Fibroblast of pulmonary artery (primary cell): ENCODE measurements around the gene CDK19.

Source experiments
- DNase-seq: peaks from one replicate; pipeline ENCODE4 v3.0.0-alpha.2; 2010; ENCODE audit warnings: low read depth
- H3K4me3 ChIP-seq: replicated peaks from 2 replicates; pipeline ENCODE4 v1.5.1; 2011; ENCODE audit warnings: low read depth, mild to moderate bottlenecking, control low read depth, low read length, moderate library complexity
- CTCF ChIP-seq: IDR thresholded peaks from 2 replicates; pipeline ENCODE4 v1.5.1; 2011; ENCODE audit warnings: mild to moderate bottlenecking, control low read depth, low read length, inconsistent platforms; ENCODE audit errors: missing control alignments

Gene CDK19

GRCh38 chr6:110560239-110561007, 254.8 kb downstream of the CDK19 start:
- no peak overlapping the region for H3K4me3 ChIP-seq
- DNase-seq: no peak
- no peak for TF ChIP-seq CTCF
